T-helper 1 cell treated with Interleukin-12 subunit alpha and Interleukin-12 subunit beta and Interleukin-4 antibody, amounts not matched to agents 30 μg/mL and 1 μg/mL, for 36 hours (primary cell): Measurements from ENCODE around the gene B3GNT3.
A peak's percentile ranks its signal among the peaks of the same experiment; 100 is the strongest.

Source experiments
- H3K27ac Mint-ChIP-seq: one replicate; pipeline ENCODE4 v1.8.0; 2021; ENCODE audit warnings: mild to moderate bottlenecking, mixed read lengths
- H3K27me3 Mint-ChIP-seq: one replicate; pipeline ENCODE4 v1.8.0; 2021; ENCODE audit warnings: low read depth, mixed read lengths
- H3K36me3 Mint-ChIP-seq: one replicate; pipeline ENCODE4 v1.8.0; 2021; ENCODE audit warnings: low read depth, mixed read lengths
- H3K4me1 Mint-ChIP-seq: one replicate; pipeline ENCODE4 v1.8.0; 2021; ENCODE audit warnings: low read depth, mixed read lengths
- H3K4me3 Mint-ChIP-seq: one replicate; pipeline ENCODE4 v1.8.0; 2021; ENCODE audit warnings: mild to moderate bottlenecking, moderate library complexity, mixed read lengths
- H3K9me3 Mint-ChIP-seq: one replicate; pipeline ENCODE4 v1.8.0; 2021; ENCODE audit warnings: mixed read lengths

The B3GNT3 gene

DNA sequence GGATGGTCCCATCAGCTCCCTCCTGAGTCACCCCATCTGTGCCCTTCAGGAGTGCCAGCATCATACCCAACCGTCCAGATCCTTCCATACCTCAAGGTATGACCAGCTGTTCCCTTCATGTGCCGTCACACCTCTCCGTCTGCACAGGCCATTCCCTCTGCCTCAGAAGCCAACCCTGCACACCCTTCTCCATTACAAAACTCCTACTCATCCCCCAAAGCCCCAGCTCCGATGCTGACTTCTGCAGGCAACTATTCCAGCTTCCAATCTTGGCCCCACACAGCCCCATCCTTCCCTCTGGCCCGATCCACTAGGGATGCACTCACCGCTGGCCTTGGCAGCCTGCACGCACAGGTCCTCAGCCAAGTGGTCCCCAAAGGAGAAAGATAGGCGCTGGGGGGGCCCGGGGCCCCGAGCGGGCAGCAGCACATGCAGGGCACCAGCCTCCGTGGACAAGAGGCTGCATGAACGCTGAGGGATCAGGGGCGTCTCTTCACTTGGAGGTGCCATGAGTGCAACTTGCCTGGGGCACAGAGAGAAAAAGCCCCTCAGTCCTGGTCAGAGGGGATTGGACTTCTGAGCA lies 49.1 kb downstream of the B3GNT3 start:
- Mint-ChIP-seq H3K27me3 (no peaks in the 10 kb centered on the region), H3K9me3 (no peaks in the 10 kb centered on the region), H3K27ac (peak overlapping the region; percentile 66), H3K4me3 (peak overlapping the region; percentile 93), H3K4me1 (peaks cover 37% of the 10 kb centered on the region), H3K36me3 (peaks cover 54% of the 10 kb centered on the region)

GRCh38 chr19:17846146-17846545 lies 51.2 kb downstream of the B3GNT3 start:
- Mint-ChIP-seq H3K4me1 (peaks cover 52% of the 10 kb centered on the region), H3K9me3 (no peaks in the 10 kb centered on the region), H3K36me3 (peaks cover 44% of the 10 kb centered on the region), H3K4me3 (peak overlapping the region; percentile 93), H3K27me3 (no peaks in the 10 kb centered on the region), H3K27ac (peak overlapping the region; percentile 91)

GRCh38 chr19:17847538-17848366 lies 52.8 kb downstream of the B3GNT3 start, which contains the start of gene JAK3:
Gene JAK3, minus strand, starts transcription at chr19:17847982. Its CDS starts 3,565 bp downstream, at chr19:17844417.
- H3K4me3 Mint-ChIP-seq = peak within 1 kb of the TSS; percentile 93
- no peaks in the 10 kb centered on the region for H3K27me3 Mint-ChIP-seq
- H3K4me1 Mint-ChIP-seq = peaks cover 59% of the 10 kb centered on the region
- peak within 1 kb of the TSS; percentile 91 for H3K27ac Mint-ChIP-seq
- peaks cover 4% of the 10 kb centered on the region for H3K9me3 Mint-ChIP-seq
- H3K36me3 Mint-ChIP-seq = peaks cover 42% of the 10 kb centered on the region

- peak overlapping the region; percentile 91 for H3K27ac Mint-ChIP-seq
- H3K27me3 Mint-ChIP-seq = no peaks in the 10 kb centered on the region
- peaks cover 4% of the 10 kb centered on the region for H3K9me3 Mint-ChIP-seq
- H3K4me1 Mint-ChIP-seq = peaks cover 53% of the 10 kb centered on the region
- peak overlapping the region; percentile 93 for H3K4me3 Mint-ChIP-seq
- H3K36me3 Mint-ChIP-seq = peaks cover 33% of the 10 kb centered on the region
Observed at GRCh38 chr19:17848595-17849292, 53.8 kb downstream of the B3GNT3 start.

- Mint-ChIP-seq H3K4me3 (no peak overlapping the region), H3K27me3 (no peaks in the 10 kb centered on the region), H3K4me1 (peaks cover 32% of the 10 kb centered on the region), H3K36me3 (peaks cover 7% of the 10 kb centered on the region), H3K9me3 (peaks cover 4% of the 10 kb centered on the region), H3K27ac (no peak overlapping the region)
Observed at GRCh38 chr19:17854061-17854460, 59.1 kb downstream of the B3GNT3 start.

DNA sequence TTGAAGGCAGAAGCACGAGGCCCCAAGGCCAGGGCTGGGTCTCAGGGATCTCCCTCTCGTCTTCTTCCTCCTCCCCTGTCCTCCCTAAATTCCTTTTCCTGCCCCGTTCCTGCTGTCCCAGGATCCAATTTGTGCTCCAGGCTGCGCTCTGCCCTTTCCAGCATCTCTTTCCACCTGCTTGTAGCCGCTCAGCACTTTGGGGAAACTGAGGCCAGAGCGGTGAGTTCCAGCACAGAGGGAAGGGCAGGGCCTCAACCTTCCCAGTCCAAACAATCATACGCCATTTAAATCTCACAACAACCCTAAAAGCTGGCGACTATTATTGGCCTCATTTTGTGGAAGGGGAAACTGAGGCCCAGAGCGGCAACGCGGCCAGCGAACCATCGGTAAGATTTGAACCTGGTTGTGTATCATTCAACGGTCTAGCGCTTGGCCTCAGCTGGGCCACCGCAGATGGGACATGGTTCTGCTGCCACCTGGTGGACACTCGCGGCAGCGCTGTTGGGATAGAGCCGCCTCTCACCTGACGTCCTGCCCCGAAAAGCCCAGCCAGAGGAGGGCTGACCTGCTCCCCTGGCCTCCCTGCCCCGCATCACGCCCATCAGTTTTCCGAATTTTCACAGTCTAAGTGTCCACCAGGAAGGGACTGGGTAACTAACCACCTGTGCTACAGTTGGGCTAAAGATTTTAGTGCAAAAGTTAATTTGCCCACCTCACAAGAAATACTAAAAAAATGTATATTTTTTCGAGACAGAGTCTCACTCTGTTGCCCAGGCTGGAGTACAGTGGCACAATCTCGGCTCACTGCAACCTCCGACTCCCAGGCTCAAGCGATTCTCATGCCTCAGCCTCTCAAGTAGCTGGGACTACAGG lies 60.6 kb downstream of the B3GNT3 start:
- no peak overlapping the region for H3K4me3 Mint-ChIP-seq

DNA sequence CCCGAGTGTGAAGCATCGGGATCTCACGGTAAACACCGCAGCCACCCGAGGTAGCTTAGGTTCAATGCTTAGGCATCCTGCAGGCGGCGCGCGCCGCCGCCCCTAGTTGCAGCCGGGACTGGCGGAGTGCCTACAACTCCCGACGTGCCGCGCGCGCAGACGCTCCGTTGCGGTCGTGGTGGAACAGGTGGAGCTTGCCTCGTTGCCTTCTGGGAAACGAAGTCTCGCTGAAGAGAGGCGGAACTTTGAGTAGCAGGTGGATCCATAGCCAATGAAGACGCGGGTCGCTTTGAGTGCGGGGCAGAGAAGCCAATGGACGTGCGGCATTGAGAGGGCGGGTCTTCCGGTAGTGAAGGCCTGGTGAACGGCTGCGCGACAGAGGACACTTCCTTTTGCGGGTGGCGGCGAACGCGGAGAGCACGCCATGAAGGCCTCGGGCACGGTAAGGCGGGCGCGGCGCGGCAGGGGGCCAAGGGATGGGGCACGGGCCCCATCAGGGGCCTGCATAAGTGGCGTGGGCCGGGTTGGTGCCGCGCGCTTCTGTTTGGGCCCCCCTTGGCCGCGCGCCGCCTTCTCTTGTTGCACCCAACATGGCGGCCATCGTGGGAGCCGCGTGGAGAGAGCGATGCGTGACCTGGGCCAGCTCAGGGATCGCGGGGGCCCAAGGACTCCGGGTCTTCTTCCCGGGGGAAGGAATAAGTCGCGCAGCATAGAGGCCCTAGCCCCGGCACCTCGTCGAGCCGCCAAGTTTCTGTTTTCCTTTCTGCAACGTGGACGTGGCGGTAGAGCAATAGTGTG lies 64.8 kb downstream of the B3GNT3 start, which contains the start of gene RPL18A:
Gene RPL18A (plus strand): TSS at position 378 of the 798 bp plus-strand sequence. CDS start 47 bp downstream, at position 425.
- no peaks in the 10 kb centered on the region for H3K27me3 Mint-ChIP-seq
- peak within 1 kb of the TSS; percentile 99 for H3K4me3 Mint-ChIP-seq
- peaks cover 40% of the 10 kb centered on the region for H3K36me3 Mint-ChIP-seq
- peak within 1 kb of the TSS; percentile 96 for H3K27ac Mint-ChIP-seq
- H3K4me1 Mint-ChIP-seq = peaks cover 23% of the 10 kb centered on the region
- H3K9me3 Mint-ChIP-seq = no peaks in the 10 kb centered on the region

More for the DNA sequence above, 60.6 kb downstream of the B3GNT3 start:
- Mint-ChIP-seq H3K4me1 (peaks cover 23% of the 10 kb centered on the region), H3K9me3 (peaks cover 4% of the 10 kb centered on the region), H3K27me3 (no peaks in the 10 kb centered on the region), H3K27ac (no peak overlapping the region), H3K36me3 (peaks cover 16% of the 10 kb centered on the region)

- peak overlapping the region; percentile 99 for H3K4me3 Mint-ChIP-seq
- H3K9me3 Mint-ChIP-seq = no peaks in the 10 kb centered on the region
- peaks cover 40% of the 10 kb centered on the region for H3K36me3 Mint-ChIP-seq
- peak overlapping the region; percentile 96 for H3K27ac Mint-ChIP-seq
- no peaks in the 10 kb centered on the region for H3K27me3 Mint-ChIP-seq
- H3K4me1 Mint-ChIP-seq = peaks cover 20% of the 10 kb centered on the region
Observed at GRCh38 chr19:17860331-17860992, 65.5 kb downstream of the B3GNT3 start.

- H3K9me3 Mint-ChIP-seq = no peaks in the 10 kb centered on the region
- H3K27me3 Mint-ChIP-seq = no peaks in the 10 kb centered on the region
- H3K36me3 Mint-ChIP-seq = peaks cover 40% of the 10 kb centered on the region
- peaks cover 17% of the 10 kb centered on the region for H3K4me1 Mint-ChIP-seq
- H3K27ac Mint-ChIP-seq = peak overlapping the region; percentile 96
- peak overlapping the region; percentile 99 for H3K4me3 Mint-ChIP-seq
Observed at GRCh38 chr19:17860993-17861360, 66.0 kb downstream of the B3GNT3 start.

DNA sequence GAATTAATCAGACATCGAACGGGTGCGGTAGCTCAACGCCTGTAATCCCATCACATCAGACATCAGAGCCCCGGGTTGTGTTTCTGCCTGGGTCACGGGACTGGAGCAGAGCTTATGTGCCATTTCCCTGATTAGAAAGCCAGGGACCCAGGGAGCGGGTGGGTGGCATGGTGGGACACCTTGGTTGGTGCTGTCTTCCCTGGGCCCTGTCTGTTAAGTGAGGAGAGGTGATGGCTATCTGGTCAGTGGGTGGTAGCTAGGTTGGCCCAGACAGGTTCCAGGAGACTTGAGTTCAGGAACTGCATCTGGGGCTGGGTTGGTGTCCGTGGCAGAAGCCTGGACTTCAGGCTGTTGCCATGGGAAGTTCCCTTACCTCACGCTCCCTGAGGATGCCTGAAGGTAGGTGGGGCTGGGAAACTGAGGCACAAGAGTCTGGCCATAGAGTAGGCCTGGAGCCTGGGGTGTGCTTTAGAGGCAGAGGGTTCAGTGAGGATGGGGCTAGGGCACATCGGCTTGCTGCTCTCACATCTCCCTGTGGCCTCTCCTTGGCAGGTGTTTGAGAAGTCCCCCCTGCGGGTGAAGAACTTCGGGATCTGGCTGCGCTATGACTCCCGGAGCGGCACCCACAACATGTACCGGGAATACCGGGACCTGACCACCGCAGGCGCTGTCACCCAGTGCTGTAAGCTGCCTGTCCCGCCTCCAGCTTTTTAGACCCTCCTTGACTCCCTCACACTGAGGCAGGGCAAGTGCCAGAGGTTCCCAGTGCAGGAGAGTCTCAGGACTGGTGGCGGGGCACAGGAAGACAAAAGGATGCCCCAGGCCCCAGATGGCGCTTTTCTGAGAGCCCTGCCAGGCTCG lies 66.8 kb downstream of the B3GNT3 start:
- Mint-ChIP-seq H3K27me3 (no peaks in the 10 kb centered on the region), H3K36me3 (peaks cover 40% of the 10 kb centered on the region), H3K4me3 (peak overlapping the region; percentile 99), H3K4me1 (peaks cover 17% of the 10 kb centered on the region), H3K27ac (peak overlapping the region; percentile 96), H3K9me3 (no peaks in the 10 kb centered on the region)

- Mint-ChIP-seq H3K4me3 (peak overlapping the region; percentile 28), H3K27ac (no peak overlapping the region), H3K9me3 (no peaks in the 10 kb centered on the region), H3K36me3 (peaks cover 40% of the 10 kb centered on the region), H3K4me1 (peaks cover 17% of the 10 kb centered on the region), H3K27me3 (no peaks in the 10 kb centered on the region)
Observed at GRCh38 chr19:17862711-17863519, 68.0 kb downstream of the B3GNT3 start.
